GM21367 (cell line): Measurements from ENCODE around the gene NPPB.

Experiments
- ATAC-seq: cut with Tn5 transposase; IDR thresholded peaks from one replicate; pipeline ENCODE4 v1.9.1; 2021; ENCODE audit not compliant: unreplicated experiment

The NPPB gene

GRCh38 chr1:11836955-11837766 lies 21.6 kb downstream of the NPPB start:
- ATAC-seq, result no peak

- no peak for ATAC-seq
Measured at GRCh38 chr1:11835441-11836225, 23.1 kb downstream of the NPPB start.

GRCh38 chr1:11833900-11834299 lies 24.8 kb downstream of the NPPB start:
- no peak for ATAC-seq

- ATAC-seq, result no peak
Measured at GRCh38 chr1:11833497-11833896, 25.2 kb downstream of the NPPB start.

GRCh38 chr1:11831945-11832725 lies 26.6 kb downstream of the NPPB start:
- no peak for ATAC-seq

- no peak for ATAC-seq
Measured at GRCh38 chr1:11828511-11828910, 30.2 kb downstream of the NPPB start.

- no peak for ATAC-seq
Measured at GRCh38 chr1:11826946-11827345, 31.8 kb downstream of the NPPB start.

GRCh38 chr1:11825131-11825530 lies 33.6 kb downstream of the NPPB start:
- no peak for ATAC-seq

- ATAC-seq, result no peak
Measured at GRCh38 chr1:11823366-11824137, 35.2 kb downstream of the NPPB start.

- no peak for ATAC-seq
Measured at GRCh38 chr1:11822091-11822490, 36.7 kb downstream of the NPPB start.

- ATAC-seq, result no peak
Measured at GRCh38 chr1:11817192-11817591, 41.6 kb downstream of the NPPB start.

- no peak for ATAC-seq
Measured at GRCh38 chr1:11813021-11813420, 45.7 kb downstream of the NPPB start.
